Activated CD8-positive, alpha-beta T cell treated with anti-CD3 and anti-CD28 coated beads, Interleukin-2, amount 10 ng/mL, durations not matched to agents 7 days and 5 days (primary cell): ENCODE results near the gene ZNF518A. TPM values are rescaled to one million over a fixed set of nuclear protein-coding genes. Genes with fewer than 3 reads are reported as not detected.
"Not testable (repeated sequence)": the region's sequence is repeated elsewhere in the genome, so short reads cannot be mapped to it uniquely, and the experiment has no call there.

Source experiments
- ATAC-seq: fragments of 150-1000 bp; cut with Tn5 transposase; one replicate; pipeline ENCODE4 v1.10.0; 2021; ENCODE audit warnings: moderate library complexity
- CTCF ChIA-PET: fragments of 350-600 bp; sonication (Branson Sonifier 250); formaldehyde crosslinking; loops from one replicate; lab custom pipeline; 2021; ENCODE audit warnings: antibody characterized with exemption; lab: Charles Lee
- POLR2A ChIA-PET: fragments of 350-600 bp; sonication (Branson Sonifier 250); formaldehyde crosslinking; loops from one replicate; lab custom pipeline; 2021; ENCODE audit warnings: antibody characterized with exemption; lab: Charles Lee
- DNase-seq: peaks from one replicate; pipeline ENCODE4 v3.0.0-alpha.2; 2020
- H3K27ac Mint-ChIP-seq: one replicate; pipeline ENCODE4 v1.8.0; 2021; ENCODE audit warnings: mild to moderate bottlenecking, mixed read lengths
- H3K27me3 Mint-ChIP-seq: one replicate; pipeline ENCODE4 v1.8.0; 2021; ENCODE audit warnings: low read depth, mixed read lengths
- H3K36me3 Mint-ChIP-seq: one replicate; pipeline ENCODE4 v1.8.0; 2021; ENCODE audit warnings: low read depth, mixed read lengths
- H3K4me1 Mint-ChIP-seq: one replicate; pipeline ENCODE4 v1.8.0; 2021; ENCODE audit warnings: low read depth, mixed read lengths
- H3K4me3 Mint-ChIP-seq: one replicate; pipeline ENCODE4 v1.8.0; 2021; ENCODE audit warnings: mild to moderate bottlenecking, mixed read lengths
- H3K9me3 Mint-ChIP-seq: one replicate; pipeline ENCODE4 v1.8.0; 2022; ENCODE audit warnings: mixed read lengths; ENCODE audit not compliant: insufficient read depth
- total RNA-seq, 2 experiments: library from RNA; stranded (reverse); gene quantifications; one replicate each; pipeline ENCODE4 v1.2.3, GENCODE V29; 2021

Gene ZNF518A
- total RNA-seq, 2 experiments from 2014 or later: 15.3 to 16.5 TPM

DNA sequence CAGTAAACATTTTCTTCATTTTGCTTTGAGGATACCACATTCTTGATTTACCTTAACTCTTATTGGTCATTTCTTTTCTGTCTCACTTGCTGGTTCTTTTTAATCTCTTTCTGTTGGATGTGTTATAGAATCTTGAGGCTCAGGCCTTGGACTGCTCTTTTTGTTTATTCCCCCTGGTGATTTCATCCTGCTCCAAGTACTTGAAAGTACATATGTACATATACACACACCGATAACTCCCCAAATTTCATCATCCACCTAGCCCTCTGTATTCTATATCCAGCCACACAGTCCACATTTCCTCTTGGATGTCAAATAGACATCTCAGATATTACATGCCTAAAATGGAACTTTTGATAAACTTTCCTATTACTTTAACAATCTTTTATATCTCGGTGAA, 7.5 kb downstream of the ZNF518A start:
- ChIA-PET POLR2A (interaction anchor here (2.6 kb wide), 2 partner anchors 8 to 48 kb away, joined by 10 to 14 read pairs; partner anchors contain the start of gene ZNF518A), CTCF (interaction anchor here (0.9 to 1.4 kb wide), 4 partner anchors 18 to 444 kb away, joined by 3 to 4 read pairs (median 3); partner anchors contain the start of gene TCTN3)
- no peaks in the 10 kb centered on the region for H3K27me3 Mint-ChIP-seq
- no peak overlapping the region for H3K27ac Mint-ChIP-seq
- H3K36me3 Mint-ChIP-seq: peaks cover 60% of the 10 kb centered on the region
- no peak for DNase-seq
- H3K4me1 Mint-ChIP-seq: peaks cover 18% of the 10 kb centered on the region
- no peak for ATAC-seq
- H3K9me3 Mint-ChIP-seq: no peaks in the 10 kb centered on the region
- H3K4me3 Mint-ChIP-seq: no peak overlapping the region

DNA sequence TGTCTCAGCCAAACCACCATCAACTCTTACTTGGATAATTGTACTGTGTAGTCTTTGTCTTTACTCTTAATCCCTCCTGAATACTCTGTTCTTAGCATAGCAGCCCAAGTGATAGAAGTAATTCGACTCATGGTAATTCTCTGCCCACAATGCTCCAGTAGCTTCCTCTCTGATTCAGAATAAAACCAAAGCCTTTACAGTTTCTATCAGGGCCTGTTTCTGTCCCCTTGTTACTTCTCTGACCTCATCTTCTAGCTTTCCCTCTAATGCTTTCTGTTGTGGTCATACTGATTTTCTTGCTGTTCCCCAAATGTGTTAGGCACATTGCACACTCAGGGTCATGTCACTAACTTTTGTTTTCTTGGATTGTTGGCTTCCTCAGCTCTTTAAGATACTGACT, 8.0 kb downstream of the ZNF518A start:
- Mint-ChIP-seq H3K27me3 (no peaks in the 10 kb centered on the region), H3K4me3 (no peak overlapping the region), H3K36me3 (peaks cover 61% of the 10 kb centered on the region), H3K4me1 (peaks cover 18% of the 10 kb centered on the region), H3K9me3 (no peaks in the 10 kb centered on the region), H3K27ac (peak overlapping the region; percentile 22)
- DNase-seq (no peak), ATAC-seq (peak; percentile 51)
- ChIA-PET CTCF (interaction anchor here (0.7 to 2.0 kb wide), 6 partner anchors 8 to 445 kb away, joined by 3 to 8 read pairs (median 4); partner anchors contain the start of genes TCTN3 and ZNF518A), POLR2A (interaction anchor here (0.5 to 2.6 kb wide), 3 partner anchors 8 to 1267 kb away, joined by 3 to 14 read pairs (median 10); partner anchors contain the start of gene ZNF518A)

DNA sequence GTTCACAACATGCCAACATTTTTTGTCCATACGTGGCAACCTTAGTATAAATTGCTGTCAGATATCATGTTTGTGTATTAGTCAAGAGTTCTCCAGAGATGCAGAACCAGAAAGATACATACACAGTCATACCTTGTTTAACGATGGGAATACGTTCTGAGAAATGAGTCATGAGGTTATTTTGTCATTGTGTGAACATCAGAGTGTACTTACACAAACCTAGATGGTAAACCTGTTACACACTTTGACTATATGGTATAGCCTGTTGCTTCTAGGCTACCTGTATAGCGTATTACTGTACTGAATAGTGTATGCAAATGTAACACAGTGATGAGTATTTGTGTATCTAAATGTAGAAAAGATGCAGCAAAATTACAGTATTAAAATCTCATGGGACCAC, 22.3 kb downstream of the ZNF518A start:
- Mint-ChIP-seq H3K9me3 (no peaks in the 10 kb centered on the region), H3K27ac (no peak overlapping the region), H3K4me1 (no peaks in the 10 kb centered on the region), H3K27me3 (no peaks in the 10 kb centered on the region), H3K36me3 (peaks cover 59% of the 10 kb centered on the region), H3K4me3 (no peak overlapping the region)
- DNase-seq (no peak), ATAC-seq (no peak)
- ChIA-PET CTCF (no interaction called here), POLR2A (no interaction called here)

DNA sequence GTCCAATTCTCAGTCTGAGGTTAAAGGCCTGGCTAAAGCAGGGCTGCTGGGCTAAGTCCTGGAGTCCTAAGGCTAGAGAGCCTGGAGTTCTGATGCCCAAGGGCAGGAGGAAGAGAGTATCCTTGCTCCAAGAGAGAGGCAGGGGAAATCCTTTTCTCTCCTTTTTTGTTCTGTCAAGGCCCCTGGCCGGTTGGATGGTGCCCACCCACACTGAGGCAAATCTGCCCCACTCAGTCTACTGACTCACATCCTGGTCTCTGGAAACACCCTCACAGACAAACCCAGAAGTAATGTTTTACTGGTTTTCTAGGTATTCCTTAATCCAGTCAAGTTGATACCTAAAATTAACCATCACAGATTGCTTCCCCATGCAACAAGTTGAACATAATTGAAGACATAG, 23.0 kb downstream of the ZNF518A start:
- no peak overlapping the region for H3K27ac Mint-ChIP-seq
- no peaks in the 10 kb centered on the region for H3K9me3 Mint-ChIP-seq
- H3K36me3 Mint-ChIP-seq: peaks cover 66% of the 10 kb centered on the region
- DNase-seq: no peak
- H3K4me3 Mint-ChIP-seq: no peak overlapping the region
- H3K27me3 Mint-ChIP-seq: no peaks in the 10 kb centered on the region
- ATAC-seq: no peak
- no peaks in the 10 kb centered on the region for H3K4me1 Mint-ChIP-seq
- CTCF ChIA-PET: no interaction called here
- POLR2A ChIA-PET: no interaction called here

DNA sequence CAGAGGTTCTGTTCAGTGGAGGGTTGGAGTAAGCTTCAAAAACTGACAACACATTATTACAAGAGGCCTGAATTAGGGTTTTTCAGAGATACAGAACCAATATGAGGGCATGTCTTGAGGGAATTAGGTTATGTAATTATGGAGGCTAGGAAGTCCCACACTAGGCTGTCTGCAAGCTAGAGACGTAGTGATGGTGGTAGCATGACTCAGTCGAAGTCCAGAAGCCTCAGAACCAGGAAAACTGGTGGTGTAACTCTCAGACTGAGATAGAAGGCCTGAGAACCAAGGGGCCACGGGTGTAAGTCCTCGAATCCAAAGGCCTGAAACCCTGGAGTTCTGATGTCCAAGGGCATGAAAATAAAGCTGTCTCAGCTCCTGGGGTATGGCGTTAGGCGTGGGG, 35.6 kb downstream of the ZNF518A start:
- Mint-ChIP-seq H3K9me3 (peaks cover 37% of the 10 kb centered on the region), H3K36me3 (peaks cover 22% of the 10 kb centered on the region), H3K27me3 (no peaks in the 10 kb centered on the region), H3K27ac (no peak overlapping the region), H3K4me1 (no peaks in the 10 kb centered on the region), H3K4me3 (no peak overlapping the region)
- ATAC-seq (no peak), DNase-seq (no peak)
- ChIA-PET CTCF (interaction anchor here (1.1 kb wide), 1 partner anchor 64 kb away, joined by 4 read pairs; no protein-coding TSS in a partner anchor), POLR2A (no interaction called here)

DNA sequence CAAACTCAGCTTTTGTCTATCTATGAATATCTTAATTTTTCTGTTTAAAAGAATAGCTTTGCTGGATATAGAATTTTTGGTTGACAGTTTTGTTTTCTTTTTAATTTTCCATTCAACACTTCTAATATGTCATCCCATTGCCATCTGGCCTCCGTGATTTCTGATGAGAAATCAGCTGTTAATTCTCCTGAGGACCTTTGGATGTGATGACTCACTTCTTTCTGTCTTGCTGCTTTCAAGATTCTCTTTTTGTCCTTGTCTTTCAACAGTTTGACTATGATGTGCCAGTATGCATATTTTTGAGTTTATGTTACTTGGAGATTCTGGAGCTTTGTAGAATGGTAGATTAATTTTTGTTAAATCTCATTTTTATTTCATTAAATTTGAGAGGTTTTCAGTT, 38.4 kb downstream of the ZNF518A start:
- Mint-ChIP-seq H3K27ac (no peak overlapping the region), H3K27me3 (peaks cover 7% of the 10 kb centered on the region), H3K36me3 (peaks cover 20% of the 10 kb centered on the region), H3K9me3 (peaks cover 50% of the 10 kb centered on the region), H3K4me1 (no peaks in the 10 kb centered on the region), H3K4me3 (no peak overlapping the region)
- no peak for ATAC-seq
- POLR2A ChIA-PET: no interaction called here
- CTCF ChIA-PET: no interaction called here
- no peak for DNase-seq

DNA sequence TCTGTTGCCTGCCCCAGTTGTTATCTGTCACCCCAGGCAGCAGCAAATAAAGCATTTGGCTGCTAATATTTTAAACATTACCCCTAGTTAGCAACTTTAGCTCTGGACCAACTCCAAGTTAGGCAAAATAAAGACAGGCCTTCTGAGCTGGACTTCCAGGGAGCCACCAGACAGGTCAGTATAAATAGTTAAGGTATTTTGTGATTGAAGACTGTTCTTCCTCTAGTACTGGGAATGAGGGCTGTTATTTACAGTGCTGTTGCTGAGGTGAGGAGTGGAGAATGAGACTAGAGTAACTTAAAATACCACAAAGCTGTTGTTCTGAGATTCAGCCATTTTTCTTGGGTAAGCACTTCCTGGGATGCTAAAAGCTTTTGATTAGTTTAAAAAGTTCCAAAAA, 40.1 kb downstream of the ZNF518A start:
- DNase-seq: no peak
- peaks cover 11% of the 10 kb centered on the region for H3K27me3 Mint-ChIP-seq
- CTCF ChIA-PET: interaction anchor here (1.5 kb wide), 1 partner anchor 17 kb away, joined by 3 read pairs; no protein-coding TSS in a partner anchor
- H3K27ac Mint-ChIP-seq: no peak overlapping the region
- H3K36me3 Mint-ChIP-seq: peaks cover 15% of the 10 kb centered on the region
- POLR2A ChIA-PET: no interaction called here
- ATAC-seq: no peak
- H3K4me1 Mint-ChIP-seq: no peaks in the 10 kb centered on the region
- H3K4me3 Mint-ChIP-seq: no peak overlapping the region
- peaks cover 59% of the 10 kb centered on the region for H3K9me3 Mint-ChIP-seq

DNA sequence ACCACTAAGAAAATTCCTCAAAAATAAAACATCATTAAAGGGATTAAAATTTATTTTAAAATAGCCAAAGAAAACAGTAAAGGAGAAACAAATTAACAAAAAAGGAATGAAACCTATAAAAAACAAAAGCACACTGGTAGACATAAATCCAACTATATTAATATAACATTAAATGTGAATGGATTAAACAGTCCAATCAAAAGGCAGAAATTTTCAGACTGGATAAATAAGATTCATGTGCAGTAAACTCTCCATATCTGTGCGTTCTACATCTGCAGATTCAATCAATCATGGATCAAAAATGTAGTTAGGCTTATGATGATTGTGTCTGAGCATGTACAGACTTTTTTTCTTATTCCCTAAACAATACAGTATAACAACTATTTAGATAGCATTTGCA, 42.6 kb downstream of the ZNF518A start:
- ATAC-seq (no peak), DNase-seq (no peak)
- ChIA-PET POLR2A (no interaction called here), CTCF (interaction anchor here (1.0 kb wide), 1 partner anchor 57 kb away, joined by 4 read pairs; no protein-coding TSS in a partner anchor)
- H3K4me3 Mint-ChIP-seq: no peak overlapping the region
- peaks cover 54% of the 10 kb centered on the region for H3K9me3 Mint-ChIP-seq
- peaks cover 15% of the 10 kb centered on the region for H3K27me3 Mint-ChIP-seq
- H3K4me1 Mint-ChIP-seq: no peaks in the 10 kb centered on the region
- H3K36me3 Mint-ChIP-seq: peaks cover 9% of the 10 kb centered on the region
- no peak overlapping the region for H3K27ac Mint-ChIP-seq

DNA sequence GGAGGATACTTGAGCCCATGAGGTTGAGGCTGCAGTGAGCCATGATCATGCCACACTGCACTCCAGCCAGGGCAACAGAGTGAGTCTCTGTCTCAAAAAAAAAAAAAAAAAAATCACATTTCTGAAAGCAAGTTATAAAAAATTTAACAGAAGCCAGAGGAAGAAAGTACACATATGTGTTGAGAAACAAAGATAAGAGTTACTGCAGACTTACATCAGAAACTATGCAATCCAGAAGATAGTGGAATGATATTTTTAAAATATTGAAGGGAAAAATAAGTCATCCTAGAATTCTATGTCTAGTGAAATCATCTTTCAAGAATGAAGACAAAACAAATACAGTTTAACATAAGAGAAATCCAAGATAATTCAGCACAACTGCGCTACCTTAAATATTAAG, 46.9 kb downstream of the ZNF518A start:
- DNase-seq: no peak
- peaks cover 20% of the 10 kb centered on the region for H3K27me3 Mint-ChIP-seq
- H3K4me1 Mint-ChIP-seq: no peaks in the 10 kb centered on the region
- no peak overlapping the region for H3K4me3 Mint-ChIP-seq
- H3K9me3 Mint-ChIP-seq: peaks cover 40% of the 10 kb centered on the region
- no peak overlapping the region for H3K27ac Mint-ChIP-seq
- CTCF ChIA-PET: no interaction called here
- no peak for ATAC-seq
- POLR2A ChIA-PET: no interaction called here
- H3K36me3 Mint-ChIP-seq: no peaks in the 10 kb centered on the region

DNA sequence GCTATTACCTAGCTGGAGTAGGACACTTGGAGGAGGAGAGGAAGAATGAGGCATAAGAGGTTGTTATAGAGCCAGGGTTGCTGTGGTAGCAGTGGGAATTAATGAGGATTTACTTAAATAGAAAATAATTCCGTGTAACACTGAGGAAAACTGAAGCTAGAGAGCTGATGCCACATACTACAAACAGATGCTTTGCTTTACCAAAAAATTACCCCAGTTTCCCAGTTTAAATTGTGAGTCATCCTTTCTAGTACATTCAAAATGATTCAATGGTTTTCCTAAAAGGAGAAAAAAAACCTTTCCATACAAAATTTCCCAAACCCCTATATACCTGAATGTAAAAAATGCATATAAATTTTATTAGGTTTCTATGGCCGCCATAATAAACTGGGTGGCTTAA, 58.3 kb downstream of the ZNF518A start:
- Mint-ChIP-seq H3K9me3 (no peaks in the 10 kb centered on the region), H3K36me3 (no peaks in the 10 kb centered on the region), H3K4me3 (no peak overlapping the region), H3K4me1 (no peaks in the 10 kb centered on the region), H3K27me3 (peaks cover 11% of the 10 kb centered on the region), H3K27ac (no peak overlapping the region)
- POLR2A ChIA-PET: no interaction called here
- ATAC-seq (no peak), DNase-seq (no peak)
- CTCF ChIA-PET: no interaction called here

DNA sequence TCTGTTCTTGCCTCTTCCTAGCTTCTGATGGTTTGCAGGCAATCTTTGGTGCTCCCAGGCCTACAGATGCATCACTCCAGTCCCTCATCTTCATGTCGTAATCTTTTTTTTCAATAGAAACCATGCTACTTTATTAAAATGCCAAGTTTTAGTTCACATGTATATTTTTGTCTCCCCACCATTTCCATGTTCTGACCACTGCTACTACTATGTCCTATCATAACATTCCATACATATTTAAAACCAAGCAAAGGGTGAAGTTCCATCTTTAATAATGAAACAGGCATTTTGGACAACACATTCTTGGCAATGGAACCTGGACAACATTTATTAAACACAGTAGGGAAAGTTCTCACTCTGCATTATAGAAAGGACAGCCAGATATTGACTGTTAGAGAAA, 58.8 kb downstream of the ZNF518A start:
- ChIA-PET POLR2A (no interaction called here), CTCF (no interaction called here)
- Mint-ChIP-seq H3K4me1 (no peaks in the 10 kb centered on the region), H3K4me3 (no peak overlapping the region), H3K27me3 (peaks cover 12% of the 10 kb centered on the region), H3K36me3 (no peaks in the 10 kb centered on the region), H3K27ac (no peak overlapping the region), H3K9me3 (no peaks in the 10 kb centered on the region)
- DNase-seq (no peak), ATAC-seq (no peak)

DNA sequence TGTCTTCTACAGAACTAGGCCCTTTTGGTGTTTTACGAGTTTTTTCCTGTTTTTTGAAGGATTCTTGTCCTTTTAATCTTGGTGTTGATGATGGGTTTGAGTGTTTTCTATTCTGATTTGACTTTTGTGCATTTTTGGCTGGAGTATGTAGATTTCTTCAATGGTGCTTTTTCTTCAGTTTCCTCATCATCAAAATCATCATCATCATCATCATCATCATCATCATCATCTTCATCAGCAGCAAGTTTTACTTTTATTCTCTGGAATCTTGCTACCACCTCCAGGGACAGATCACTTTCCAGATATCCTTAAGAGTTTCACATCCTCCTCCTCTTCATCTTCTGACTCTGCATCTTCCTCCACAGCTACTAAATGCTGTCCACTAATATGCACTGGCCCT, 59.4 kb downstream of the ZNF518A start:
- H3K4me1 Mint-ChIP-seq, H3K36me3 Mint-ChIP-seq, POLR2A ChIA-PET, H3K27ac Mint-ChIP-seq, H3K9me3 Mint-ChIP-seq, DNase-seq, H3K4me3 Mint-ChIP-seq, CTCF ChIA-PET, ATAC-seq: not testable (repeated sequence)
- peaks cover 10% of the 10 kb centered on the region for H3K27me3 Mint-ChIP-seq

DNA sequence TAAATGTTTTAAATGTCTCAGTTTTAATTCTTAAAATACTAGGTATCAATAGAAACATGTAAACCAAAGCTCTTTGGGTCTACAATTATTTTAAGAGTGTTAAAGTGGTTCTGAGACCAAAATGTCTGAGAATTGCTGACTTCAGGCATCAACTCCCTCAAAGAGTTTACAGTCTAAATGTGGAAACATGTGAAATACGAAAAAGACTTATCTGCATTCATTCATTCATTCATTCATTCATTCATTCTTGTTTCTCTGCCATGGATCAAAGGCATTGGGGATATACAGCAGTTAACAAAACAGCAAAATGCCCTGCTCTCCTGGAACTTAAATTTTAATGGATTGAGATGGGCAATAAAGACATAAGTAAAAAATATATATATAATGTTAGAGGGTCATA, 71.4 kb downstream of the ZNF518A start:
- ChIA-PET CTCF (interaction anchor here (1.3 kb wide), 1 partner anchor 28 kb away, joined by 4 read pairs; no protein-coding TSS in a partner anchor), POLR2A (no interaction called here)
- DNase-seq (no peak), ATAC-seq (no peak)
- Mint-ChIP-seq H3K4me3 (no peak overlapping the region), H3K9me3 (no peaks in the 10 kb centered on the region), H3K27me3 (peaks cover 15% of the 10 kb centered on the region), H3K4me1 (no peaks in the 10 kb centered on the region), H3K27ac (no peak overlapping the region), H3K36me3 (no peaks in the 10 kb centered on the region)
